Body of pancreas (tissue), 4 donors: ENCODE data around the gene ARSJ. TPM values are rescaled to one million over a fixed set of nuclear protein-coding genes. Genes with fewer than 3 reads are reported as not detected.

Experiments
- ATAC-seq: fragments of 150-250 bp; one replicate; pipeline ENCODE4 v1.9.1; 2016
- DNase-seq, 4 donors: peaks; one replicate each; pipeline ENCODE4 v3.0.0-alpha.2; 2019
- H3K27ac ChIP-seq, 4 donors: fragments of 200-600 bp; sonication (generic); 1 replicate in 3 of 4; 2 replicates in 1 of 4; pipeline versions ENCODE4 v1.5.1 to v1.6.1; 2016 to 2019; ENCODE audit warnings: mild to moderate bottlenecking in 1 of 4, mixed read lengths in 1 of 4, moderate library complexity in 1 of 4
- H3K27me3 ChIP-seq, 2 donors: fragments of 200-600 bp; sonication (generic); one replicate each; pipeline ENCODE4 v1.6.0; 2016; ENCODE audit warnings: mild to moderate bottlenecking in 1 of 2
- H3K36me3 ChIP-seq, 2 donors: fragments of 200-600 bp; sonication (generic); replicated peaks in 1 of 2; 2 replicates each; pipeline ENCODE4 v1.5.1; 2016; ENCODE audit warnings: low read depth in 2 of 2; ENCODE audit not compliant: insufficient read depth in 1 of 2
- H3K4me1 ChIP-seq: fragments of 200-600 bp; sonication (generic); one replicate; pipeline ENCODE4 v1.6.0; 2016
- H3K4me3 ChIP-seq, 2 donors: fragments of 200-600 bp; sonication (generic); 1 replicate in 1 of 2; 2 replicates in 1 of 2; pipeline ENCODE4 v1.5.1; 2016 to 2019
- H3K9me3 ChIP-seq, 3 donors: fragments of 200-600 bp; sonication (generic); 1 replicate in 2 of 3; 2 replicates in 1 of 3; pipeline ENCODE4 v1.5.1; 2016
- CTCF ChIP-seq, 7 experiments: fragments of 450-650 bp in 4 of 7; fragments of 200-600 bp in 3 of 7; sonication (generic) in 3 of 7; IDR thresholded peaks; one replicate each; pipeline ENCODE4 v1.5.1; 2016 to 2019; ENCODE audit warnings: antibody characterized with exemption in 7 of 7
- POLR2A ChIP-seq, 3 donors: fragments of 450-650 bp; IDR thresholded peaks; one replicate each; pipeline ENCODE4 v1.6.1; 2016; ENCODE audit warnings: antibody characterized with exemption in 3 of 3, mild to moderate bottlenecking in 2 of 3
- WGBS, 2 donors: methylation state at CpG; one replicate each; pipeline ENCODE4 v1.1.5; 2017; 5-methylcytosine and 5-hydroxymethylcytosine counted together
- intact Hi-C: fragments of 100-400 bp; cut with DNase I; formaldehyde crosslinking; loops from one replicate; pipeline ENCODE4 v1.15.1; 2023
- total RNA-seq, 2 donors: library from RNA; depleted of rRNA; stranded (reverse); fragments of >200 nt; gene quantifications; one replicate each; pipeline ENCODE4 v1.1.0, GENCODE V29; 2016

Gene ARSJ
- total RNA-seq, 2 donors from 2014 or later, result 3.4 to 3.6 TPM

- ATAC-seq (no peak), DNase-seq (no peak)
- Histone ChIP-seq H3K27me3 (no peaks in the 10 kb centered on the region), H3K4me3 (no peak overlapping the region), H3K36me3 (no peaks in the 10 kb centered on the region), H3K4me1 (peaks cover 16% of the 10 kb centered on the region), H3K27ac (no peak overlapping the region), H3K9me3 (no peaks in the 10 kb centered on the region)
- intact Hi-C loops, result no loop called here
- TF ChIP-seq POLR2A (IDR thresholded peaks at IDR 0.05), result no peak
- TF ChIP-seq CTCF (IDR thresholded peaks at IDR 0.05), result no peak
- WGBS, 2 donors, result 90 to 100% methylated on average over 1 of the region's 1 CpG
These were observed 74.1 kb downstream of the ARSJ start for GRCh38 chr4:113905301-113905700.

DNA sequence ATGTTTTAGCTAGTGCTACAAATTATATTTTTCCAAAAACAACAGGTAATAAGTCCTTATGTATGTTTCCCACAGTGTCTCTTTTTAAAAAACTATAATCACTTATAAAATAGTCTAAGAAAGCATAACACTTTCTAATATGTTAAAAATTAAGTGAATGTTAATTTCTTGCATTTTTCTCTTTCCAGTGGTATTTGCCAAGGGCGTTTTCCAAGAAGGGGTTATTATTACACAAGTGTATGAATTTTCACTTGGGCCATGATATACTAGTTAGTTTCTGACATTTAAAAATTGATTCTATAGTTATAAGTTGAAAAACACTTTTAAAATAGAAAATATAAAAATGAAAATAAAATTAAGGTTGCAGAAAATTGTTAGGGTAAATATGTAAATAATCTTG is 74.6 kb downstream of the ARSJ start:
- DNase-seq (no peak), ATAC-seq (no peak)
- intact Hi-C loops, result no loop called here
- WGBS, 2 donors, result 61 to 63% methylated on average over 1 of the region's 1 CpG
- Histone ChIP-seq H3K36me3 (no peaks in the 10 kb centered on the region), H3K9me3 (no peaks in the 10 kb centered on the region), H3K27ac (no peak overlapping the region), H3K27me3 (no peaks in the 10 kb centered on the region), H3K4me1 (peaks cover 16% of the 10 kb centered on the region), H3K4me3 (no peak overlapping the region)
- TF ChIP-seq CTCF (IDR thresholded peaks at IDR 0.05) (no peak), POLR2A (IDR thresholded peaks at IDR 0.05) (no peak)

GRCh38 chr4:113901994-113902787 is 77.3 kb downstream of the ARSJ start:
- Histone ChIP-seq H3K27ac (peak overlapping the region in 3 of 4 donors; percentile 78 to 83 (median 78)), H3K4me3 (no peak overlapping the region), H3K27me3 (no peaks in the 10 kb centered on the region), H3K9me3 (no peaks in the 10 kb centered on the region), H3K36me3 (no peaks in the 10 kb centered on the region), H3K4me1 (peaks cover 16% of the 10 kb centered on the region)
- TF ChIP-seq CTCF (IDR thresholded peaks at IDR 0.05) (peak; percentile 36 to 90 (median 86)), POLR2A (IDR thresholded peaks at IDR 0.05) (peak in 1 of 3 donors; percentile 7)
- peak; percentile 99 for ATAC-seq
- peak; percentile 84 to 94 (median 90) for DNase-seq
- intact Hi-C loops, result no loop called here
- WGBS, 2 donors, result 25 to 38% methylated on average over 13 of the region's 13 CpGs

- no peak overlapping the region for H3K4me3 ChIP-seq
- peaks cover 16% of the 10 kb centered on the region for H3K4me1 ChIP-seq
- no peak for DNase-seq
- H3K27me3 ChIP-seq, result no peaks in the 10 kb centered on the region
- no peaks in the 10 kb centered on the region for H3K9me3 ChIP-seq
- intact Hi-C loops, result no loop called here
- H3K27ac ChIP-seq, result no peak overlapping the region
- TF ChIP-seq POLR2A (IDR thresholded peaks at IDR 0.05), result no peak
- TF ChIP-seq CTCF (IDR thresholded peaks at IDR 0.05), result no peak
- ATAC-seq, result no peak
- no peaks in the 10 kb centered on the region for H3K36me3 ChIP-seq
These were observed 80.0 kb downstream of the ARSJ start for GRCh38 chr4:113899271-113900070.
